GM23338 (cell line): ENCODE results near the gene CD63. TPM values are rescaled to one million over a fixed set of nuclear protein-coding genes. Genes with fewer than 3 reads are reported as not detected.

Experiments
- ATAC-seq: fragments of 200-7000 bp; cut with Tn5 transposase; 3 replicates; pipeline ENCODE4 v1.9.1; 2020
- DNase-seq: peaks from one replicate; pipeline ENCODE4 v3.0.0-alpha.2; 2015; ENCODE audit warnings: low spot score
- H2AFZ ChIP-seq: fragments of 200-600 bp; sonication (generic); 2 replicates; pipeline ENCODE4 v1.8.0; 2016; ENCODE audit warnings: antibody characterized with exemption, mild to moderate bottlenecking, moderate library complexity
- H3F3A ChIP-seq: fragments of 200-600 bp; sonication (generic); replicated peaks from 2 replicates; pipeline ENCODE4 v1.8.0; 2017; ENCODE audit warnings: antibody characterized with exemption, mixed run types, low read depth
- H3K27ac ChIP-seq: fragments of 200-600 bp; sonication (generic); 2 replicates; pipeline ENCODE4 v1.6.1; 2016; ENCODE audit warnings: low read depth
- H3K27me3 ChIP-seq: fragments of 200-600 bp; sonication (generic); 2 replicates; pipeline ENCODE4 v1.8.0; 2016; ENCODE audit warnings: mild to moderate bottlenecking, mixed run types, moderate library complexity; ENCODE audit not compliant: insufficient read depth
- H3K36me3 ChIP-seq: fragments of 200-600 bp; sonication (generic); 2 replicates; pipeline ENCODE4 v1.8.0; 2016; ENCODE audit warnings: mild to moderate bottlenecking; ENCODE audit not compliant: insufficient read depth
- H3K4me1 ChIP-seq: fragments of 200-600 bp; sonication (generic); 2 replicates; pipeline ENCODE4 v1.8.0; 2016; ENCODE audit warnings: mild to moderate bottlenecking, moderate library complexity; ENCODE audit not compliant: insufficient read depth
- H3K4me2 ChIP-seq: fragments of 200-600 bp; sonication (generic); 2 replicates; pipeline ENCODE4 v1.7.1; 2017; ENCODE audit warnings: mixed run types
- H3K4me3 ChIP-seq: fragments of 200-600 bp; sonication (generic); 2 replicates; pipeline ENCODE4 v1.6.1; 2016; ENCODE audit warnings: mixed run types
- H3K79me2 ChIP-seq: fragments of 200-600 bp; sonication (generic); replicated peaks from 2 replicates; pipeline ENCODE4 v1.8.0; 2017; ENCODE audit warnings: mild to moderate bottlenecking; ENCODE audit not compliant: insufficient read depth
- H3K9me2 ChIP-seq: fragments of 200-600 bp; sonication (generic); 2 replicates; pipeline ENCODE4 v1.8.0; 2017; ENCODE audit not compliant: insufficient read depth
- H4K20me1 ChIP-seq: fragments of 200-600 bp; sonication (generic); replicated peaks from 2 replicates; pipeline ENCODE4 v1.8.0; 2017; ENCODE audit warnings: mild to moderate bottlenecking; ENCODE audit not compliant: insufficient read depth
- H3K27ac Mint-ChIP-seq: 2 replicates; pipeline ENCODE4 v1.8.0; 2020; ENCODE audit warnings: inconsistent platforms, mild to moderate bottlenecking, moderate library complexity, mixed read lengths
- H3K27me3 Mint-ChIP-seq: 3 replicates; pipeline ENCODE4 v1.8.0; 2022; ENCODE audit warnings: low read depth, mild to moderate bottlenecking, moderate library complexity, mixed read lengths, inconsistent platforms; ENCODE audit not compliant: insufficient read depth, poor library complexity
- H3K36me3 Mint-ChIP-seq: 3 replicates; pipeline ENCODE4 v1.8.0; 2021; ENCODE audit warnings: low read depth, mild to moderate bottlenecking, inconsistent platforms, moderate library complexity, mixed read lengths
- H3K4me1 Mint-ChIP-seq: 3 replicates; pipeline ENCODE4 v1.8.0; 2020; ENCODE audit warnings: mild to moderate bottlenecking, inconsistent platforms, mixed read lengths
- H3K4me3 Mint-ChIP-seq: 3 replicates; pipeline ENCODE4 v1.8.0; 2021; ENCODE audit warnings: moderate library complexity, mild to moderate bottlenecking, inconsistent platforms, mixed read lengths
- H3K9me3 Mint-ChIP-seq: 3 replicates; pipeline ENCODE4 v1.8.0; 2020; ENCODE audit warnings: moderate library complexity, mild to moderate bottlenecking, inconsistent platforms, mixed read lengths
- JUNB ChIP-seq: IDR thresholded peaks from one replicate; pipeline ENCODE4 v1.6.1; 2016; ENCODE audit warnings: antibody characterized with exemption; ENCODE audit not compliant: unreplicated experiment
- polyA plus RNA-seq: library from polyadenylated mRNA; unstranded; fragments of >200 nt; fragmentation: Nextera tagmentation; extraction: Ambion mirVana; gene quantifications from 2 replicates; pipeline ENCODE4 v1.2.1, GENCODE V29; 2016
- small RNA-seq: library from RNA; depleted of rRNA; stranded (forward); fragments of <200 nt; gene quantifications from one replicate; pipeline ENCODE3, GENCODE V24; 2014; ENCODE audit warnings: low replicate concordance
- total RNA-seq: library from RNA; depleted of rRNA; stranded (reverse); fragments of >200 nt; shearing (Covaris generic); gene quantifications from 2 replicates; pipeline ENCODE4 v1.2.3, GENCODE V29; 2014; rRNA removed
- TF ChIP-seq, protein P1 (sequence below): IDR thresholded peaks from one replicate; pipeline ENCODE4 v1.6.1; 2018; ENCODE audit warnings: antibody characterized with exemption; ENCODE audit not compliant: unreplicated experiment
- TF ChIP-seq, protein P2 (sequence below): fragments of 250-450 bp; sonication (Bioruptor Pico); IDR thresholded peaks from 2 replicates; pipeline ENCODE4 v1.5.0; 2020; ENCODE audit warnings: mild to moderate bottlenecking, moderate library complexity

CD63 gene
- total and polyA plus RNA-seq, 2 experiments from 2014 or later: 294 to 685 TPM

DNA sequence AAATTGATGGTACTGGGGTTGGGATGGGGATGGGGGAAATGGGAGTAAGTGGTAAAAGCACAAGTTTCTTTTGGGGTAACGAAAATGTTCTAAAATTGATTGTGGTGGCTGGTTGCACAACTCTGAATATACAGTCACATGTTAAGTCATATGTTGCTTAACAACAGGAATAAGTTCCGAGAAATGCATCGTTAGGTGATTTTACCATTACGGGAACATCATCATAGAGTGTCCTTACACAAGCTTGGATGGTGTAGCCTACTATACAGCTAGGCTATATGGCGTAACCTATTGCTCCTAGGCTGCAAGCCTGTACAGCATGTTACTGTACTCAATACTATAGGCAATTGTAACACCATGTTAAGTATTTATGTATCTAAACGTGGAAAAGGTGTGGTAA, 52.1 kb downstream of the CD63 start (continued):
- TF ChIP-seq, protein P1, sequence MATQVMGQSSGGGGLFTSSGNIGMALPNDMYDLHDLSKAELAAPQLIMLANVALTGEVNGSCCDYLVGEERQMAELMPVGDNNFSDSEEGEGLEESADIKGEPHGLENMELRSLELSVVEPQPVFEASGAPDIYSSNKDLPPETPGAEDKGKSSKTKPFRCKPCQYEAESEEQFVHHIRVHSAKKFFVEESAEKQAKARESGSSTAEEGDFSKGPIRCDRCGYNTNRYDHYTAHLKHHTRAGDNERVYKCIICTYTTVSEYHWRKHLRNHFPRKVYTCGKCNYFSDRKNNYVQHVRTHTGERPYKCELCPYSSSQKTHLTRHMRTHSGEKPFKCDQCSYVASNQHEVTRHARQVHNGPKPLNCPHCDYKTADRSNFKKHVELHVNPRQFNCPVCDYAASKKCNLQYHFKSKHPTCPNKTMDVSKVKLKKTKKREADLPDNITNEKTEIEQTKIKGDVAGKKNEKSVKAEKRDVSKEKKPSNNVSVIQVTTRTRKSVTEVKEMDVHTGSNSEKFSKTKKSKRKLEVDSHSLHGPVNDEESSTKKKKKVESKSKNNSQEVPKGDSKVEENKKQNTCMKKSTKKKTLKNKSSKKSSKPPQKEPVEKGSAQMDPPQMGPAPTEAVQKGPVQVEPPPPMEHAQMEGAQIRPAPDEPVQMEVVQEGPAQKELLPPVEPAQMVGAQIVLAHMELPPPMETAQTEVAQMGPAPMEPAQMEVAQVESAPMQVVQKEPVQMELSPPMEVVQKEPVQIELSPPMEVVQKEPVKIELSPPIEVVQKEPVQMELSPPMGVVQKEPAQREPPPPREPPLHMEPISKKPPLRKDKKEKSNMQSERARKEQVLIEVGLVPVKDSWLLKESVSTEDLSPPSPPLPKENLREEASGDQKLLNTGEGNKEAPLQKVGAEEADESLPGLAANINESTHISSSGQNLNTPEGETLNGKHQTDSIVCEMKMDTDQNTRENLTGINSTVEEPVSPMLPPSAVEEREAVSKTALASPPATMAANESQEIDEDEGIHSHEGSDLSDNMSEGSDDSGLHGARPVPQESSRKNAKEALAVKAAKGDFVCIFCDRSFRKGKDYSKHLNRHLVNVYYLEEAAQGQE: no peak

DNA sequence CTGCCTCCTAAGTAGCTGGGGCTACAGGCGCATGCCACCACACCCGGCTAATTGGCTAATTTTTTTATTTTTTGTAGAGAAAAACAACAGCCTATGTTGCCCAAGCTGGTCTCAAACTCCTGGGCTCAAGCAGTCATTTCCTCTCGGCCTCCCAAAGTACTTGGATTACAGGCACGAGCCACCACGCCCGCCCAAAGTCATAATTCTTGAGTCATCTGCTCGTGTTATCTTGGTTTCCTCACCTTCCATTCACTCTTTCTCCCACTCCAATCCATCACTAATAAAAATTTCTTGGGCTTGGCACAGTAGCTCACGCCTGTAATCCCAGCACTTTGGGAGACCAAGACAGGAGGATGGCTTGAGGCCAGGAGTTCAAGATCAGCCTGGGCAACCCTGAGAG, 53.1 kb downstream of the CD63 start:
- Histone ChIP-seq H3K9me2 (no peaks in the 10 kb centered on the region), H3K4me1 (no peaks in the 10 kb centered on the region), H3K27me3 (no peaks in the 10 kb centered on the region), H2AFZ (no peak overlapping the region), H3K79me2 (no peaks in the 10 kb centered on the region), H3K36me3 (no peaks in the 10 kb centered on the region), H4K20me1 (no peaks in the 10 kb centered on the region), H3F3A (no peaks in the 10 kb centered on the region), H3K4me3 (no peak overlapping the region), H3K4me2 (no peak overlapping the region), H3K27ac (no peak overlapping the region)
- Mint-ChIP-seq H3K9me3 (no peaks in the 10 kb centered on the region), H3K27ac (no peak overlapping the region), H3K27me3 (peaks cover 2% of the 10 kb centered on the region), H3K4me1 (no peaks in the 10 kb centered on the region; the same call in 2 of the 3 replicates), H3K36me3 (no peaks in the 10 kb centered on the region), H3K4me3 (no peak overlapping the region)
- ATAC-seq (no peak), DNase-seq (no peak)
- no peak for TF ChIP-seq JUNB
- TF ChIP-seq, protein P2, sequence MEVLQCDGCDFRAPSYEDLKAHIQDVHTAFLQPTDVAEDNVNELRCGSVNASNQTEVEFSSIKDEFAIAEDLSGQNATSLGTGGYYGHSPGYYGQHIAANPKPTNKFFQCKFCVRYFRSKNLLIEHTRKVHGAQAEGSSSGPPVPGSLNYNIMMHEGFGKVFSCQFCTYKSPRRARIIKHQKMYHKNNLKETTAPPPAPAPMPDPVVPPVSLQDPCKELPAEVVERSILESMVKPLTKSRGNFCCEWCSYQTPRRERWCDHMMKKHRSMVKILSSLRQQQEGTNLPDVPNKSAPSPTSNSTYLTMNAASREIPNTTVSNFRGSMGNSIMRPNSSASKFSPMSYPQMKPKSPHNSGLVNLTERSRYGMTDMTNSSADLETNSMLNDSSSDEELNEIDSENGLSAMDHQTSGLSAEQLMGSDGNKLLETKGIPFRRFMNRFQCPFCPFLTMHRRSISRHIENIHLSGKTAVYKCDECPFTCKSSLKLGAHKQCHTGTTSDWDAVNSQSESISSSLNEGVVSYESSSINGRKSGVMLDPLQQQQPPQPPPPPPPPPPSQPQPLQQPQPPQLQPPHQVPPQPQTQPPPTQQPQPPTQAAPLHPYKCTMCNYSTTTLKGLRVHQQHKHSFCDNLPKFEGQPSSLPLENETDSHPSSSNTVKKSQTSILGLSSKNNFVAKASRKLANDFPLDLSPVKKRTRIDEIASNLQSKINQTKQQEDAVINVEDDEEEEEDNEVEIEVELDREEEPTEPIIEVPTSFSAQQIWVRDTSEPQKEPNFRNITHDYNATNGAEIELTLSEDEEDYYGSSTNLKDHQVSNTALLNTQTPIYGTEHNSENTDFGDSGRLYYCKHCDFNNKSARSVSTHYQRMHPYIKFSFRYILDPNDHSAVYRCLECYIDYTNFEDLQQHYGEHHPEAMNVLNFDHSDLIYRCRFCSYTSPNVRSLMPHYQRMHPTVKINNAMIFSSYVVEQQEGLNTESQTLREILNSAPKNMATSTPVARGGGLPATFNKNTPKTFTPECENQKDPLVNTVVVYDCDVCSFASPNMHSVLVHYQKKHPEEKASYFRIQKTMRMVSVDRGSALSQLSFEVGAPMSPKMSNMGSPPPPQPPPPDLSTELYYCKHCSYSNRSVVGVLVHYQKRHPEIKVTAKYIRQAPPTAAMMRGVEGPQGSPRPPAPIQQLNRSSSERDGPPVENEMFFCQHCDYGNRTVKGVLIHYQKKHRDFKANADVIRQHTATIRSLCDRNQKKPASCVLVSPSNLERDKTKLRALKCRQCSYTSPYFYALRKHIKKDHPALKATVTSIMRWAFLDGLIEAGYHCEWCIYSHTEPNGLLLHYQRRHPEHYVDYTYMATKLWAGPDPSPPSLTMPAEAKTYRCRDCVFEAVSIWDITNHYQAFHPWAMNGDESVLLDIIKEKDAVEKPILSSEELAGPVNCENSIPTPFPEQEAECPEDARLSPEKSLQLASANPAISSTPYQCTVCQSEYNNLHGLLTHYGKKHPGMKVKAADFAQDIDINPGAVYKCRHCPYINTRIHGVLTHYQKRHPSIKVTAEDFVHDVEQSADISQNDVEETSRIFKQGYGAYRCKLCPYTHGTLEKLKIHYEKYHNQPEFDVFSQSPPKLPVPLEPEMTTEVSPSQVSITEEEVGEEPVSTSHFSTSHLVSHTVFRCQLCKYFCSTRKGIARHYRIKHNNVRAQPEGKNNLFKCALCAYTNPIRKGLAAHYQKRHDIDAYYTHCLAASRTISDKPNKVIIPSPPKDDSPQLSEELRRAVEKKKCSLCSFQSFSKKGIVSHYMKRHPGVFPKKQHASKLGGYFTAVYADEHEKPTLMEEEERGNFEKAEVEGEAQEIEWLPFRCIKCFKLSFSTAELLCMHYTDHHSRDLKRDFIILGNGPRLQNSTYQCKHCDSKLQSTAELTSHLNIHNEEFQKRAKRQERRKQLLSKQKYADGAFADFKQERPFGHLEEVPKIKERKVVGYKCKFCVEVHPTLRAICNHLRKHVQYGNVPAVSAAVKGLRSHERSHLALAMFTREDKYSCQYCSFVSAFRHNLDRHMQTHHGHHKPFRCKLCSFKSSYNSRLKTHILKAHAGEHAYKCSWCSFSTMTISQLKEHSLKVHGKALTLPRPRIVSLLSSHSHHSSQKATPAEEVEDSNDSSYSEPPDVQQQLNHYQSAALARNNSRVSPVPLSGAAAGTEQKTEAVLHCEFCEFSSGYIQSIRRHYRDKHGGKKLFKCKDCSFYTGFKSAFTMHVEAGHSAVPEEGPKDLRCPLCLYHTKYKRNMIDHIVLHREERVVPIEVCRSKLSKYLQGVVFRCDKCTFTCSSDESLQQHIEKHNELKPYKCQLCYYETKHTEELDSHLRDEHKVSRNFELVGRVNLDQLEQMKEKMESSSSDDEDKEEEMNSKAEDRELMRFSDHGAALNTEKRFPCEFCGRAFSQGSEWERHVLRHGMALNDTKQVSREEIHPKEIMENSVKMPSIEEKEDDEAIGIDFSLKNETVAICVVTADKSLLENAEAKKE (CRISPR knock-in tag): no peak

Small RNA genes within 50 kb of the gene (small RNA-seq; reads per million reads assigned to genes)
- gene AC009779.1 (not detected), gene RF00017 (not detected)

Other genes with a start within 250 kb of the CD63 start
- gene OR6C68, start 236.6 kb downstream of the CD63 start, total RNA-seq: not detected in 2 replicates
- not detected in 2 replicates for gene OR6C68, start 236.6 kb downstream of the CD63 start, polyA plus RNA-seq
- gene OR6C4, start 179.4 kb downstream of the CD63 start, total RNA-seq: not detected in 2 replicates
- not detected in 2 replicates for gene OR6C4, start 179.4 kb downstream of the CD63 start, polyA plus RNA-seq
- gene OR2AP1, start 156.5 kb downstream of the CD63 start, total RNA-seq: not detected in 2 replicates
- gene OR2AP1, start 156.5 kb downstream of the CD63 start, polyA plus RNA-seq: not detected in 2 replicates
- not detected in 2 replicates for gene OR10P1, start 92.1 kb downstream of the CD63 start, total RNA-seq
- not detected in 2 replicates for gene OR10P1, start 92.1 kb downstream of the CD63 start, polyA plus RNA-seq
- gene ITGA7, start 21.1 kb downstream of the CD63 start, total RNA-seq: 45.3 and 49.1 TPM in 2 replicates
- 17.4 and 20.0 TPM in 2 replicates for gene ITGA7, start 21.1 kb downstream of the CD63 start, polyA plus RNA-seq
- gene BLOC1S1, start 13.0 kb downstream of the CD63 start, total RNA-seq: 52.3 and 68.3 TPM in 2 replicates
- gene BLOC1S1, start 13.0 kb downstream of the CD63 start, polyA plus RNA-seq: 174 and 198 TPM in 2 replicates
- gene RDH5, start 8.6 kb downstream of the CD63 start, total RNA-seq: 1.7 and 7.5 TPM in 2 replicates
- gene RDH5, start 8.6 kb downstream of the CD63 start, polyA plus RNA-seq: 3.9 and 5.4 TPM in 2 replicates
- 12.5 and 12.6 TPM in 2 replicates for gene GDF11, start 14.1 kb upstream of the CD63 start, total RNA-seq
- 3.7 and 3.8 TPM in 2 replicates for gene GDF11, start 14.1 kb upstream of the CD63 start, polyA plus RNA-seq
- 96.0 and 115 TPM in 2 replicates for gene SARNP, start 88.7 kb upstream of the CD63 start, total RNA-seq
- 291 and 313 TPM in 2 replicates for gene SARNP, start 88.7 kb upstream of the CD63 start, polyA plus RNA-seq
- gene ORMDL2, start 89.0 kb upstream of the CD63 start, total RNA-seq: 12.4 and 18.0 TPM in 2 replicates
- gene ORMDL2, start 89.0 kb upstream of the CD63 start, polyA plus RNA-seq: 55.1 and 58.7 TPM in 2 replicates
- 28.9 and 35.1 TPM in 2 replicates for gene DNAJC14, start 100.6 kb upstream of the CD63 start, total RNA-seq
- 8.9 and 9.7 TPM in 2 replicates for gene DNAJC14, start 100.6 kb upstream of the CD63 start, polyA plus RNA-seq
- 0.08 and 1.4 TPM in 2 replicates for gene MMP19, start 113.9 kb upstream of the CD63 start, total RNA-seq
- 0.17 and 1.5 TPM in 2 replicates for gene MMP19, start 113.9 kb upstream of the CD63 start, polyA plus RNA-seq
- 70.2 and 75.9 TPM in 2 replicates for gene PYM1, start 198.9 kb upstream of the CD63 start, total RNA-seq
- 150 and 151 TPM in 2 replicates for gene PYM1, start 198.9 kb upstream of the CD63 start, polyA plus RNA-seq
- gene DGKA, start 202.2 kb upstream of the CD63 start, total RNA-seq: 16.1 and 35.9 TPM in 2 replicates
- gene DGKA, start 202.2 kb upstream of the CD63 start, polyA plus RNA-seq: 22.5 and 24.6 TPM in 2 replicates
- gene PMEL, start 237.0 kb upstream of the CD63 start, total RNA-seq: 81.6 and 108 TPM in 2 replicates
- gene PMEL, start 237.0 kb upstream of the CD63 start, polyA plus RNA-seq: 64.5 and 68.1 TPM in 2 replicates
- gene CDK2, start 237.8 kb upstream of the CD63 start, total RNA-seq: 27.7 and 31.0 TPM in 2 replicates
- 14.1 and 15.2 TPM in 2 replicates for gene CDK2, start 237.8 kb upstream of the CD63 start, polyA plus RNA-seq
- 43.7 and 46.5 TPM in 2 replicates for gene RAB5B, start 245.1 kb upstream of the CD63 start, total RNA-seq
- gene RAB5B, start 245.1 kb upstream of the CD63 start, polyA plus RNA-seq: 18.6 and 19.7 TPM in 2 replicates